22Rv1 (cell line): Measurements from ENCODE around the gene C4A.

Experiments used
- ZFX ChIP-seq: fragments of 450-650 bp; IDR thresholded peaks from 2 replicates; pipeline ENCODE4 v1.6.1; 2017; ENCODE audit warnings: antibody characterized with exemption, borderline replicate concordance
- TF ChIP-seq, protein P1 (sequence below): fragments of 450-650 bp; IDR thresholded peaks from 2 replicates; pipeline ENCODE4 v1.5.1; 2017; ENCODE audit warnings: mild to moderate bottlenecking

DNA sequence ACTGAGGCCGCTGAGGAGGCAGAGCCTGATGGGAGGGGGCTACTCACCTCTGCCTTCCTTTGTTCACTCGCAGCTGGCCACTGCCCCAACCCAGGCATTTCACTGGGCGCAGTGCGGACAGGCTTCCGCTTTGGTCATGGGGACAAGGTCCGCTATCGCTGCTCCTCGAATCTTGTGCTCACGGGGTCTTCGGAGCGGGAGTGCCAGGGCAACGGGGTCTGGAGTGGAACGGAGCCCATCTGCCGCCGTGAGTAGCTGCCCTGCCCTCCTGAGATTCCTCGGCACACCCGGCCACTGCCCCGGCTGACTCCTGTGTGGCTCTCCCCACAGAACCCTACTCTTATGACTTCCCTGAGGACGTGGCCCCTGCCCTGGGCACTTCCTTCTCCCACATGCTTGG is 48.3 kb upstream of the C4A start:
- TF ChIP-seq, protein P1, sequence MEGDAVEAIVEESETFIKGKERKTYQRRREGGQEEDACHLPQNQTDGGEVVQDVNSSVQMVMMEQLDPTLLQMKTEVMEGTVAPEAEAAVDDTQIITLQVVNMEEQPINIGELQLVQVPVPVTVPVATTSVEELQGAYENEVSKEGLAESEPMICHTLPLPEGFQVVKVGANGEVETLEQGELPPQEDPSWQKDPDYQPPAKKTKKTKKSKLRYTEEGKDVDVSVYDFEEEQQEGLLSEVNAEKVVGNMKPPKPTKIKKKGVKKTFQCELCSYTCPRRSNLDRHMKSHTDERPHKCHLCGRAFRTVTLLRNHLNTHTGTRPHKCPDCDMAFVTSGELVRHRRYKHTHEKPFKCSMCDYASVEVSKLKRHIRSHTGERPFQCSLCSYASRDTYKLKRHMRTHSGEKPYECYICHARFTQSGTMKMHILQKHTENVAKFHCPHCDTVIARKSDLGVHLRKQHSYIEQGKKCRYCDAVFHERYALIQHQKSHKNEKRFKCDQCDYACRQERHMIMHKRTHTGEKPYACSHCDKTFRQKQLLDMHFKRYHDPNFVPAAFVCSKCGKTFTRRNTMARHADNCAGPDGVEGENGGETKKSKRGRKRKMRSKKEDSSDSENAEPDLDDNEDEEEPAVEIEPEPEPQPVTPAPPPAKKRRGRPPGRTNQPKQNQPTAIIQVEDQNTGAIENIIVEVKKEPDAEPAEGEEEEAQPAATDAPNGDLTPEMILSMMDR, result no peak
- TF ChIP-seq ZFX, result no peak
